Measurements from ENCODE around the gene NUMBL. TPM values are rescaled to one million over a fixed set of nuclear protein-coding genes. Genes with fewer than 3 reads are reported as not detected.

NUMBL gene
- polyA plus RNA-seq, 12 donors = 19.9 to 119 (median 26.9) TPM

GRCh38 chr19:40717880-40718773, 27.7 kb upstream of the NUMBL start:
- DNase-seq = no peak

- peak; percentile 65 for DNase-seq
These were observed 27.0 kb upstream of the NUMBL start for GRCh38 chr19:40717325-40717879.

- DNase-seq = peak; percentile 99
These were observed 26.3 kb upstream of the NUMBL start, which contains the start of the genes COQ8B and ITPKC for GRCh38 chr19:40716482-40717324. TSS of gene COQ8B (minus strand) at chr19:40716886. CDS start at chr19:40714632, 2,254 bp downstream. TSS of gene ITPKC (plus strand) at chr19:40717112. CDS start at chr19:40717136, 24 bp downstream.

- no peak for DNase-seq
These were observed 25.6 kb upstream of the NUMBL start for GRCh38 chr19:40716031-40716481.

- peak; percentile 97 for DNase-seq
These were observed 24.2 kb upstream of the NUMBL start for GRCh38 chr19:40714441-40715299.

- no peak for DNase-seq
These were observed 23.5 kb upstream of the NUMBL start for GRCh38 chr19:40713939-40714338.

GRCh38 chr19:40709817-40710216, 19.4 kb upstream of the NUMBL start:
- no peak for DNase-seq

- no peak for DNase-seq
These were observed 17.2 kb upstream of the NUMBL start for GRCh38 chr19:40707615-40708014.

- DNase-seq = no peak
These were observed 15.6 kb upstream of the NUMBL start for GRCh38 chr19:40705950-40706619.

- DNase-seq = no peak
These were observed 14.9 kb upstream of the NUMBL start for GRCh38 chr19:40705362-40705651.

- DNase-seq = no peak
These were observed 14.3 kb upstream of the NUMBL start for GRCh38 chr19:40704491-40705361.

GRCh38 chr19:40703029-40703755, 12.7 kb upstream of the NUMBL start:
- no peak for DNase-seq

GRCh38 chr19:40702337-40703012, 12.0 kb upstream of the NUMBL start:
- DNase-seq = no peak

- no peak for DNase-seq
These were observed 11.3 kb upstream of the NUMBL start for GRCh38 chr19:40701758-40702157.

GRCh38 chr19:40700083-40700482, 9.6 kb upstream of the NUMBL start:
- DNase-seq = no peak

GRCh38 chr19:40697007-40697406, 6.6 kb upstream of the NUMBL start:
- DNase-seq = no peak

- DNase-seq = no peak
These were observed 5.4 kb upstream of the NUMBL start for GRCh38 chr19:40695881-40696280.

- no peak for DNase-seq
These were observed 3.4 kb upstream of the NUMBL start for GRCh38 chr19:40693896-40694295.
